PFSK-1 (cell line): ENCODE measurements around the gene SKAP1.

Source experiments
- FOXP2 ChIP-seq: optimal IDR thresholded peaks from 2 replicates; pipeline ENCODE3; 2011; ENCODE audit warnings: borderline replicate concordance, control low read depth, inconsistent platforms; ENCODE audit not compliant: insufficient read depth; ENCODE audit errors: extremely low read length, extremely low read depth
- POLR2AphosphoS5 ChIP-seq: IDR thresholded peaks from 2 replicates; pipeline ENCODE4 v1.6.1; 2012; ENCODE audit warnings: low read depth, mild to moderate bottlenecking, control low read depth, low read length, moderate library complexity
- SIN3A ChIP-seq: IDR thresholded peaks from 2 replicates; pipeline ENCODE4 v1.6.1; 2012; ENCODE audit warnings: mild to moderate bottlenecking, low read length, moderate library complexity, borderline replicate concordance; ENCODE audit not compliant: insufficient read depth
- TAF1 ChIP-seq: IDR thresholded peaks from 2 replicates; pipeline ENCODE4 v1.6.1; 2012; ENCODE audit warnings: low read length, control low read depth, borderline replicate concordance; ENCODE audit not compliant: insufficient read depth
- TF ChIP-seq, protein P1 (sequence below), 2 experiments: IDR thresholded peaks; 2 replicates each; pipeline versions ENCODE4 v1.6.1 to v1.8.0; 2011 to 2012; ENCODE audit warnings: low read depth in 2 of 2, low read length in 2 of 2, control low read depth in 1 of 2, inconsistent platforms in 1 of 2, mild to moderate bottlenecking in 1 of 2, moderate library complexity in 1 of 2; ENCODE audit not compliant: insufficient read depth in 1 of 2

DNA sequence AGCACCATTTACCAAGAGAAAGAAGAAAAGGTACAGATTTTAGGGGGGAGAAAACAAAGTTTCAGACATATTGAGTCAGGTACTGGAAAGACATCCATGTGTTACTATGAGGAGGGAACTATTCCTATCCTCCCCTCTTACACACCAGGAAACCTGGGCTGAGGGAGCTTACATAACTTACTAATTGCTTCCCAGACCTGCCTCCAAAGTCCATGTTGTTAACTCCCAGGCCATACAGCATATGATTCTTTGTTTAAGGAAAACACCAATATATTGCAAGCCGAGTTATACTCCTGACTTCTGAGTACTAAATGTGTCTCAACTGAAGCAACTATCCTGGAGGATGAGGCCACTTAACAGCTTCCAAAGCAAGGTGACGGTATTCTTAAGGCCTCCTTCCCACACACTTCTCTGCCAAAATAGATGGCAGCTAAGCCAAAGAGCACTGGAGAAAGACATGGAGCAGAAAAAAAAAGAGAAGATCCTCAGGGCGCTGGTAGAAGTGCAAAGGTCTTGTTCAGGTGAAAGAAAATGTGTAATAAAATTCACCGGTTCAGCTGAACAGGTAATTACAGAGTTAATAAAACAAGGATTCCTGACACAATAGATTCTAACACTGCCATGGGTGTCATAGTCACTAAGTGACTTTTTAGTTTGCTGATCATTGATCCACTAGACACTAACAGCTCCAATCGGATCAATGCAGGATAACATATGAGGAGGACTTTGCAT is 151.1 kb downstream of the SKAP1 start:
- TF ChIP-seq SIN3A = no peak
- TF ChIP-seq, protein P1, sequence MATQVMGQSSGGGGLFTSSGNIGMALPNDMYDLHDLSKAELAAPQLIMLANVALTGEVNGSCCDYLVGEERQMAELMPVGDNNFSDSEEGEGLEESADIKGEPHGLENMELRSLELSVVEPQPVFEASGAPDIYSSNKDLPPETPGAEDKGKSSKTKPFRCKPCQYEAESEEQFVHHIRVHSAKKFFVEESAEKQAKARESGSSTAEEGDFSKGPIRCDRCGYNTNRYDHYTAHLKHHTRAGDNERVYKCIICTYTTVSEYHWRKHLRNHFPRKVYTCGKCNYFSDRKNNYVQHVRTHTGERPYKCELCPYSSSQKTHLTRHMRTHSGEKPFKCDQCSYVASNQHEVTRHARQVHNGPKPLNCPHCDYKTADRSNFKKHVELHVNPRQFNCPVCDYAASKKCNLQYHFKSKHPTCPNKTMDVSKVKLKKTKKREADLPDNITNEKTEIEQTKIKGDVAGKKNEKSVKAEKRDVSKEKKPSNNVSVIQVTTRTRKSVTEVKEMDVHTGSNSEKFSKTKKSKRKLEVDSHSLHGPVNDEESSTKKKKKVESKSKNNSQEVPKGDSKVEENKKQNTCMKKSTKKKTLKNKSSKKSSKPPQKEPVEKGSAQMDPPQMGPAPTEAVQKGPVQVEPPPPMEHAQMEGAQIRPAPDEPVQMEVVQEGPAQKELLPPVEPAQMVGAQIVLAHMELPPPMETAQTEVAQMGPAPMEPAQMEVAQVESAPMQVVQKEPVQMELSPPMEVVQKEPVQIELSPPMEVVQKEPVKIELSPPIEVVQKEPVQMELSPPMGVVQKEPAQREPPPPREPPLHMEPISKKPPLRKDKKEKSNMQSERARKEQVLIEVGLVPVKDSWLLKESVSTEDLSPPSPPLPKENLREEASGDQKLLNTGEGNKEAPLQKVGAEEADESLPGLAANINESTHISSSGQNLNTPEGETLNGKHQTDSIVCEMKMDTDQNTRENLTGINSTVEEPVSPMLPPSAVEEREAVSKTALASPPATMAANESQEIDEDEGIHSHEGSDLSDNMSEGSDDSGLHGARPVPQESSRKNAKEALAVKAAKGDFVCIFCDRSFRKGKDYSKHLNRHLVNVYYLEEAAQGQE (IDR thresholded peaks at IDR 0.05; ENCODE audit: insufficient read depth in 1 of 2, low read depth in 2 of 2, low read length in 2 of 2) = no peak
- TF ChIP-seq POLR2AphosphoS5 = no peak
- no peak for TF ChIP-seq TAF1
- no peak for TF ChIP-seq FOXP2
